Kidney (tissue), 14 donors: ENCODE data around the gene DRP2. TPM values are rescaled to one million over a fixed set of nuclear protein-coding genes. Genes with fewer than 3 reads are reported as not detected.

Experiments used
- DNase-seq, 5 donors: peaks; one replicate each; pipeline ENCODE4 v3.0.0-alpha.2; 2013 to 2020
- FAIRE-seq: peaks from 2 replicates; lab custom pipeline; 2012; peaks lifted over from hg19 to GRCh38; lab: Jason Lieb, UNC
- H3K27ac ChIP-seq, 2 donors: one replicate each; pipeline ENCODE4 v1.7.0; 2013; ENCODE audit warnings: low read depth in 2 of 2, low read length in 2 of 2, inconsistent platforms in 1 of 2
- H3K27me3 ChIP-seq: one replicate; pipeline ENCODE4 v1.7.1; 2013; ENCODE audit warnings: low read length, inconsistent platforms; ENCODE audit not compliant: control insufficient read depth, insufficient read depth
- H3K36me3 ChIP-seq, 3 donors: one replicate each; pipeline versions ENCODE4 v1.7.0 to v1.7.1; 2013; ENCODE audit warnings: low read length in 3 of 3, control low read depth in 1 of 3, inconsistent platforms in 1 of 3; ENCODE audit not compliant: insufficient read depth in 3 of 3, control insufficient read depth in 2 of 3
- H3K4me1 ChIP-seq, 3 donors: one replicate each; pipeline versions ENCODE4 v1.7.0 to v1.7.1; 2013; ENCODE audit warnings: low read length in 3 of 3, inconsistent platforms in 1 of 3, low read depth in 1 of 3; ENCODE audit not compliant: control insufficient read depth in 2 of 3, insufficient read depth in 2 of 3
- H3K4me3 ChIP-seq, 3 donors: one replicate each; pipeline versions ENCODE4 v1.7.0 to v1.8.1; 2013; ENCODE audit warnings: low read length in 3 of 3, control low read depth in 1 of 3, inconsistent platforms in 1 of 3
- H3K9ac ChIP-seq, 3 donors: one replicate each; pipeline versions ENCODE4 v1.7.0 to v1.7.1; 2013; ENCODE audit warnings: low read length in 3 of 3, control low read depth in 1 of 3, inconsistent platforms in 1 of 3
- H3K9me3 ChIP-seq, 3 donors: one replicate each; pipeline versions ENCODE4 v1.7.0 to v1.7.1; 2013; ENCODE audit warnings: low read length in 3 of 3, control low read depth in 1 of 3, inconsistent platforms in 1 of 3; ENCODE audit not compliant: control insufficient read depth in 2 of 3, insufficient read depth in 1 of 3
- CTCF ChIP-seq: IDR thresholded peaks from 3 replicates; pipeline ENCODE4 v1.5.1; 2012; ENCODE audit warnings: mild to moderate bottlenecking, moderate library complexity, borderline replicate concordance; ENCODE audit not compliant: insufficient read depth; ENCODE audit errors: extremely low read depth
- intact Hi-C: fragments of 100-400 bp; cut with DNase I; formaldehyde crosslinking; loops from one replicate; pipeline ENCODE4 v1.11.1; 2022
- polyA plus RNA-seq: library from polyadenylated mRNA; stranded (reverse); fragments of 350-450 nt; fragmentation: Illumina TruSeq; extraction: RNeasy Lipid Tissue Mini Kit (QIAGEN cat#74804); gene quantifications from one replicate; pipeline ENCODE4 v1.2.3, GENCODE V29; 2014; ENCODE audit warnings: low read depth, low replicate concordance; ENCODE audit not compliant: insufficient read depth
- total RNA-seq: library from RNA; stranded (reverse); fragmentation: NEBNext Ultra II Directional; extraction: Animal tissue kit (Norgen Biotek cat#: 25700); gene quantifications from one replicate; pipeline ENCODE4 v1.2.1, GENCODE V29; 2021
- donor health status: control.
- donor health status: control.
- donor health status: control.
- donor health status: control.
- donor health status: control.
- donor health status: DM: yes; HTN: yes; CAD: no.
- donor health status: Normal renal cell carcinoma (clear cell type).

DRP2 gene
- total and polyA plus RNA-seq, 2 donors from 2014 or later: 0.16 TPM; not detected in 1

GRCh38 chrX:101257448-101258258, 38.1 kb downstream of the DRP2 start:
- Histone ChIP-seq H3K4me3 (no peak overlapping the region), H3K27me3 (no peaks in the 10 kb centered on the region), H3K9me3 (no peaks in the 10 kb centered on the region), H3K4me1 (no peaks in the 10 kb centered on the region), H3K27ac (no peak overlapping the region), H3K36me3 (no peaks in the 10 kb centered on the region), H3K9ac (no peak overlapping the region)
- DNase-seq (no peak), FAIRE-seq (no peak)
- TF ChIP-seq CTCF: no peak
- intact Hi-C loops: no loop called here

- Histone ChIP-seq H3K27me3 (no peaks in the 10 kb centered on the region), H3K27ac (no peak overlapping the region), H3K9ac (no peak overlapping the region), H3K36me3 (no peaks in the 10 kb centered on the region), H3K4me1 (no peaks in the 10 kb centered on the region), H3K9me3 (no peaks in the 10 kb centered on the region), H3K4me3 (no peak overlapping the region)
- intact Hi-C loops: no loop called here
- FAIRE-seq: no peak
- DNase-seq: no peak
- TF ChIP-seq CTCF: no peak
Measured at GRCh38 chrX:101258259-101258581, 38.6 kb downstream of the DRP2 start.

- no peak for FAIRE-seq
Measured at GRCh38 chrX:101260435-101260834, 40.8 kb downstream of the DRP2 start.

More at GRCh38 chrX:101260435-101260834, 40.8 kb downstream of the DRP2 start:
- TF ChIP-seq CTCF: no peak
- intact Hi-C loops: no loop called here
- Histone ChIP-seq H3K9ac (no peak overlapping the region), H3K27ac (no peak overlapping the region), H3K27me3 (no peaks in the 10 kb centered on the region), H3K9me3 (no peaks in the 10 kb centered on the region), H3K36me3 (no peaks in the 10 kb centered on the region), H3K4me1 (no peaks in the 10 kb centered on the region), H3K4me3 (no peak overlapping the region)
- DNase-seq: peak in 1 of 5 donors; percentile 1
